GM13976 (cell line): ENCODE results near the gene ST8SIA2.

Experiments
- DNase-seq: peaks from one replicate; pipeline ENCODE4 v3.0.0; 2012; ENCODE audit warnings: low spot score
- CTCF ChIP-seq: IDR thresholded peaks from 2 replicates; pipeline ENCODE4 v1.5.1; 2012; ENCODE audit warnings: borderline replicate concordance, mild to moderate bottlenecking; ENCODE audit not compliant: insufficient read depth; ENCODE audit errors: extremely low read depth, missing control alignments, control extremely low read depth
- in situ Hi-C: fragments of 300-500 bp; cut with MboI; formaldehyde crosslinking; loops from one replicate; pipeline ENCODE4 v1.12.0; 2022; ENCODE audit warnings: low sequenced_read_pairs, mixed read lengths, inconsistent platforms; ENCODE audit not compliant: unreplicated experiment

The ST8SIA2 gene

GRCh38 chr15:92393071-92393979, at the start of gene ST8SIA2:
ST8SIA2 (plus strand) TSS chr15:92393881; CDS start chr15:92394065, 184 bp downstream.
- peak; percentile 26 for DNase-seq
- in situ Hi-C loops, result loop anchor here (25.0 kb wide), 1 partner anchor 319 kb away; no protein-coding TSS in a partner anchor
- no peak for TF ChIP-seq CTCF

- DNase-seq, result no peak
- in situ Hi-C loops, result no loop called here
- TF ChIP-seq CTCF, result no peak
These were observed 49.6 kb upstream of the ST8SIA2 start for GRCh38 chr15:92343924-92344643.

DNA sequence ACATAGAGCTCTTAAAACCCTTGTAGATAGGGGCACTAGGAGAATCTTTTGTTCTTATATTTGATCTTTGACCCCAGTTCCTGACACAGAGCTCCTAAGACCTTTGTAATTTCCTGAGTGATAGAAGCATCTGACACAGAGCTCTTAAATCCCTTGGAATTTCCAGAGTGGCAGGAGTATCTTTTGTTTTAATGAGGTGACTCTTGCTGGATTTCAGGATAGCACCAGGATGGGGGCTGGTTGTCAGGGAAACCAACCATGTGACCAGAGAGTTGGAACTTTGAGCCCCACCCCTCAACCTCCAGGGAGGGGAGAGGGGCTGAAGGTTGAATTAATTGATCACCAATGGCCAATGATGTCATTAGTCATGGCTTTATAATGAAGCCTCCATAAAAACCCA, 47.6 kb upstream of the ST8SIA2 start:
- no peak for TF ChIP-seq CTCF
- DNase-seq, result no peak
- in situ Hi-C loops, result no loop called here

- in situ Hi-C loops, result no loop called here
- DNase-seq, result no peak
These were observed 38.4 kb upstream of the ST8SIA2 start for GRCh38 chr15:92355307-92355706.

GRCh38 chr15:92361321-92362000, 32.2 kb upstream of the ST8SIA2 start:
- in situ Hi-C loops, result no loop called here
- no peak for DNase-seq
- TF ChIP-seq CTCF, result no peak

More at GRCh38 chr15:92355307-92355706, 38.4 kb upstream of the ST8SIA2 start:
- no peak for TF ChIP-seq CTCF

GRCh38 chr15:92362001-92362350, 31.7 kb upstream of the ST8SIA2 start:
- no peak for DNase-seq
- in situ Hi-C loops, result no loop called here
- no peak for TF ChIP-seq CTCF
